ENCODE measurements around the gene PCP2. TPM values are rescaled to one million over a fixed set of nuclear protein-coding genes. Genes with fewer than 3 reads are reported as not detected.

Gene PCP2
- total RNA-seq, 1 experiment from 2014 or later, result not detected

GRCh38 chr19:7636691-7637373 lies 3.3 kb upstream of the PCP2 start, which contains the start of gene STXBP2:
TSS of gene STXBP2 (plus strand) at chr19:7637110. CDS start at chr19:7637150, 40 bp downstream.
- no peak within 1 kb of the TSS for H3K9ac ChIP-seq (ENCODE audit: extremely low read depth, insufficient read length, low read length)
- H3K4me3 Mint-ChIP-seq, result peak within 1 kb of the TSS; percentile 79 to 81
- H3K27me3 Mint-ChIP-seq (ENCODE audit: low read depth), result peaks cover 30% of the 10 kb centered on the region
- H3K23me2 ChIP-seq (ENCODE audit: insufficient read length, low read depth, low read length, poor library complexity, severe bottlenecking), result no peaks in the 10 kb centered on the region
- no peak within 1 kb of the TSS; the same call in 1 of the 2 replicates for H3K14ac ChIP-seq (ENCODE audit: insufficient read depth, low read length)
- H2AK5ac ChIP-seq (ENCODE audit: insufficient read length, low read length), result no peak within 1 kb of the TSS
- H3K27me3 ChIP-seq (ENCODE audit: insufficient read depth, low read length), result peaks cover 16% of the 10 kb centered on the region; the same call in 1 of the 2 replicates
- H2BK15ac ChIP-seq (ENCODE audit: low read depth, low read length), result no peak within 1 kb of the TSS
- no CpG with 5 or more reads among the region's 61 CpGs for WGBS (ENCODE audit: extremely low coverage, insufficient read length, low lambda C conversion rate)
- peak within 1 kb of the TSS in 1 of 3 experiments; percentile 89; a peak in 1 of 7 replicates for H3K27ac Mint-ChIP-seq
- H3K4ac ChIP-seq (ENCODE audit: low read depth, low read length), result no peak within 1 kb of the TSS
- no peaks in the 10 kb centered on the region for H3K9me3 ChIP-seq (ENCODE audit: control insufficient read depth, low read depth, low read length)
- no peak within 1 kb of the TSS for H3K27ac ChIP-seq (ENCODE audit: insufficient read length, low read depth, low read length)
- H3K4me1 Mint-ChIP-seq, result peaks cover 0 to 5% of the 10 kb centered on the region in 2 experiments; a peak in 1 of 4 replicates
- TF ChIP-seq, protein P1, sequence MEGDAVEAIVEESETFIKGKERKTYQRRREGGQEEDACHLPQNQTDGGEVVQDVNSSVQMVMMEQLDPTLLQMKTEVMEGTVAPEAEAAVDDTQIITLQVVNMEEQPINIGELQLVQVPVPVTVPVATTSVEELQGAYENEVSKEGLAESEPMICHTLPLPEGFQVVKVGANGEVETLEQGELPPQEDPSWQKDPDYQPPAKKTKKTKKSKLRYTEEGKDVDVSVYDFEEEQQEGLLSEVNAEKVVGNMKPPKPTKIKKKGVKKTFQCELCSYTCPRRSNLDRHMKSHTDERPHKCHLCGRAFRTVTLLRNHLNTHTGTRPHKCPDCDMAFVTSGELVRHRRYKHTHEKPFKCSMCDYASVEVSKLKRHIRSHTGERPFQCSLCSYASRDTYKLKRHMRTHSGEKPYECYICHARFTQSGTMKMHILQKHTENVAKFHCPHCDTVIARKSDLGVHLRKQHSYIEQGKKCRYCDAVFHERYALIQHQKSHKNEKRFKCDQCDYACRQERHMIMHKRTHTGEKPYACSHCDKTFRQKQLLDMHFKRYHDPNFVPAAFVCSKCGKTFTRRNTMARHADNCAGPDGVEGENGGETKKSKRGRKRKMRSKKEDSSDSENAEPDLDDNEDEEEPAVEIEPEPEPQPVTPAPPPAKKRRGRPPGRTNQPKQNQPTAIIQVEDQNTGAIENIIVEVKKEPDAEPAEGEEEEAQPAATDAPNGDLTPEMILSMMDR (conservative IDR thresholded peaks at IDR 0.05), result peak; percentile 28; the same call in 1 of the 3 replicates
- H4K91ac ChIP-seq (ENCODE audit: insufficient read length, low read depth, low read length), result no peak within 1 kb of the TSS
- peak; percentile 91 for DNase-seq
- H3T11ph ChIP-seq (ENCODE audit: low read length), result no peak within 1 kb of the TSS
- no peak within 1 kb of the TSS for H2AFZ ChIP-seq (ENCODE audit: low read length)
- H2BK5ac ChIP-seq (ENCODE audit: insufficient read length, low read length), result no peak within 1 kb of the TSS
- no peak within 1 kb of the TSS for H3K23ac ChIP-seq (ENCODE audit: insufficient read length, low read depth, low read length)
- H3K79me1 ChIP-seq (ENCODE audit: insufficient read depth, low read depth, low read length, poor library complexity, severe bottlenecking), result no peaks in the 10 kb centered on the region
- no peaks in the 10 kb centered on the region for H3K9me3 Mint-ChIP-seq
- H3K36me3 Mint-ChIP-seq (ENCODE audit: insufficient read depth in 1 of 3, low read depth in 3 of 3), result peaks cover 7 to 14% (median 13%) of the 10 kb centered on the region in 3 experiments; a peak in 6 of 7 replicates
- no peaks in the 10 kb centered on the region for H3K4me1 ChIP-seq (ENCODE audit: insufficient read depth, low read length)
- H3K18ac ChIP-seq (ENCODE audit: insufficient read length, low read depth, low read length), result peak within 1 kb of the TSS; percentile 66
- H2BK20ac ChIP-seq (ENCODE audit: low read depth, low read length, poor library complexity, severe bottlenecking), result no peak within 1 kb of the TSS
- H3K79me2 ChIP-seq (ENCODE audit: insufficient read depth, low read length), result no peaks in the 10 kb centered on the region
- H4K8ac ChIP-seq (replicated peaks; ENCODE audit: insufficient read length, low read depth, low read length), result no peak within 1 kb of the TSS
- no peak within 1 kb of the TSS for H3K56ac ChIP-seq (ENCODE audit: insufficient read length, low read depth, low read length)
- no peak within 1 kb of the TSS for H4K5ac ChIP-seq (ENCODE audit: insufficient read length, low read depth, low read length)
- no peak within 1 kb of the TSS for H2BK120ac ChIP-seq (ENCODE audit: low read depth, low read length, poor library complexity, severe bottlenecking)
- no peaks in the 10 kb centered on the region for H4K20me1 ChIP-seq (ENCODE audit: control insufficient read depth, insufficient read depth, insufficient read length)
- no peak within 1 kb of the TSS for H2BK12ac ChIP-seq (ENCODE audit: insufficient read length, low read depth, low read length)
- H3K4me2 ChIP-seq (ENCODE audit: insufficient read depth, insufficient read length, low read length), result peak within 1 kb of the TSS; percentile 55
